ENCODE results near the gene ZSCAN25.

GRCh38 chr7:99616359-99617191 lies at the start of gene ZSCAN25:
- TF ChIP-seq CTCF (IDR thresholded peaks at IDR 0.05) (peak in 5 of 7 experiments; percentile 5 to 51 (median 32)), POLR2A (IDR thresholded peaks at IDR 0.05) (peak; percentile 34 to 80 (median 80))
